Neural progenitor cell (in vitro differentiated cells): ENCODE results near the gene METTL25B.

Source experiments
- EZH2 ChIP-seq: fragments of 200-600 bp; sonication (generic); IDR thresholded peaks from 2 replicates; pipeline ENCODE4 v1.6.1; 2017; ENCODE audit warnings: antibody characterized with exemption, mild to moderate bottlenecking, moderate library complexity
- TF ChIP-seq, protein P1 (sequence below): fragments of 200-600 bp; sonication (generic); IDR thresholded peaks from 2 replicates; pipeline ENCODE4 v1.5.1; 2017; ENCODE audit warnings: antibody characterized with exemption, mild to moderate bottlenecking

DNA sequence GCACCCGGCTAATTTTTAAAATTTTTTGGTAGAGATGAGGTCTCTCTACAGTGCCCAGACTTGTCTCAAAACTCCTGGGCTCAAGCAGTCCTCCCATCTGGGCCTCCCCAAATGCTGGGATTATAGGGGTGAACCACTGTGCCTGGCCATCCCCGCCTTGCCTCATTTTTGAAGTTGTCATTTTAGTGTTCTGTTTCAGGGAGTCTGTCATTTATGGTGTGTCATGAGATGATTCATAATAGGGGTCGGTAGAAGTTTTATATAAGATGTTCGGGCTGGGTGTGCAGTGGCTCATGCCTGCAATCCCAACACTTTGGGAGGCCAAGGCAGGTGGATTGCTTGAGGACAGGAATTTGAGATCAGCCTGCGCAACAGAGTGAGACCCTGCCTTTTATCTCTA, 47.5 kb downstream of the METTL25B start:
- TF ChIP-seq, protein P1, sequence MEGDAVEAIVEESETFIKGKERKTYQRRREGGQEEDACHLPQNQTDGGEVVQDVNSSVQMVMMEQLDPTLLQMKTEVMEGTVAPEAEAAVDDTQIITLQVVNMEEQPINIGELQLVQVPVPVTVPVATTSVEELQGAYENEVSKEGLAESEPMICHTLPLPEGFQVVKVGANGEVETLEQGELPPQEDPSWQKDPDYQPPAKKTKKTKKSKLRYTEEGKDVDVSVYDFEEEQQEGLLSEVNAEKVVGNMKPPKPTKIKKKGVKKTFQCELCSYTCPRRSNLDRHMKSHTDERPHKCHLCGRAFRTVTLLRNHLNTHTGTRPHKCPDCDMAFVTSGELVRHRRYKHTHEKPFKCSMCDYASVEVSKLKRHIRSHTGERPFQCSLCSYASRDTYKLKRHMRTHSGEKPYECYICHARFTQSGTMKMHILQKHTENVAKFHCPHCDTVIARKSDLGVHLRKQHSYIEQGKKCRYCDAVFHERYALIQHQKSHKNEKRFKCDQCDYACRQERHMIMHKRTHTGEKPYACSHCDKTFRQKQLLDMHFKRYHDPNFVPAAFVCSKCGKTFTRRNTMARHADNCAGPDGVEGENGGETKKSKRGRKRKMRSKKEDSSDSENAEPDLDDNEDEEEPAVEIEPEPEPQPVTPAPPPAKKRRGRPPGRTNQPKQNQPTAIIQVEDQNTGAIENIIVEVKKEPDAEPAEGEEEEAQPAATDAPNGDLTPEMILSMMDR: no peak
- TF ChIP-seq EZH2: no peak
